ENCODE results near the gene LMCD1.

LMCD1 gene

DNA sequence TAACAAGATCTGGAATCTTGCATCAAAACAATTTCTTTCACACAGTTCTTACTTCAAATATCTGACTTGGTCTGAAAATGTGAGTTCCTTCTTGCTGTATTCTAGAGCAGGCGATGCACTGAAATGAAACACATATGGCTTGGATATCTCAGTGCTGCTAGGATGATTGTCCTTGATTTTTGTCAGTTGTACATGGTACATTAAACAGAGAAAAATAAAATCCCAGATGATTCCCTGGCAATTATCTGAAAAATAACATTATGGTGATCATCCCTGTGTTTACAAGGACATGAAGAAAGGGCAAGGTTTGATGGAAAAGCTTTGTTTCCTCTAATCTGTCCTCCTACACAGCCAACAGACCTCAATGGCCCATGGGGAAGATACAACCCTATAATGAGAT, 10.6 kb downstream of the LMCD1 start:
- Histone ChIP-seq H3K9ac (ENCODE audit: low read length) (no peak overlapping the region), H3K4me3 (ENCODE audit: low read depth, low read length, poor library complexity, severe bottlenecking) (no peak overlapping the region), H2AFZ (ENCODE audit: low read length) (no peak overlapping the region), H3K79me2 (ENCODE audit: insufficient read depth, low read length) (no peaks in the 10 kb centered on the region), H3K9me3 (ENCODE audit: low read length) (no peaks in the 10 kb centered on the region), H3K4me2 (ENCODE audit: low read length) (no peak overlapping the region), H3K27ac (ENCODE audit: low read depth, low read length, poor library complexity, severe bottlenecking) (no peak overlapping the region), H3K27me3 (ENCODE audit: insufficient read depth, low read length) (no peaks in the 10 kb centered on the region), H3K4me1 (ENCODE audit: insufficient read depth, low read length, severe bottlenecking) (no peaks in the 10 kb centered on the region), H3K36me3 (ENCODE audit: insufficient read depth, low read length) (no peaks in the 10 kb centered on the region), H3K9me2 (ENCODE audit: low read depth, low read length) (no peaks in the 10 kb centered on the region), H3F3A (ENCODE audit: insufficient read depth, low read length) (no peaks in the 10 kb centered on the region), H4K20me1 (ENCODE audit: insufficient read depth, low read length) (no peaks in the 10 kb centered on the region)
- TF ChIP-seq CTCF (IDR thresholded peaks at IDR 0.05; ENCODE audit: low read length) (no peak), EZH2 (IDR thresholded peaks at IDR 0.05; ENCODE audit: borderline replicate concordance, low read length) (no peak)

DNA sequence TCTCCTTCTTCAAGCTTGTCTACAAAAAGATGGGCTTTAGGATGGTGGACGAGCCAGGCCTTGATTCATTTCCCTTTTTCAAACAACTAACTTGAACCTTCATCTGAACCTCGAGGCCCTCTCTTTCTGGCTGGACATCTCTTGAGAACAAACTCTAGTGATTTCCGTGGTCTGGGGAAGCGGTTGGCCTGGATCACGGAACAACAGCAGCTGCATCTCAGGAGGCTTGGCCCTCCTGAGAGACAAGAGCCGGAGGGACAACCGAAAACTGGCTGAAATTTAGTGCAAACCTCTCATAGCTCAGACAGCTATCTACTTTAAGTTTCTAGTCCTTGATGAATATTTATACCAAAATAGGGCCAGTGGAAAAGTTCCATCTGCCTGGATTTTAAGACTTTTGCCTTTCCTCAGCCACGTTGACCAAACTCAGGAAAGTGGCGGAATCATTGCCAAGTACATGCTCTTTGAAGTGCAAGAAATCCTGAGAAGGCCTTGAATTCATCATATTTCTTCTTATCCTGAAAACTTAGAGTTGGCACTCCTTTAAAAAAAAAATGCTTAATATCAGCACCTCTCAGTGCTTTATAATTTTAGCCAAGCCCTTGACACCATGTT, 14.5 kb downstream of the LMCD1 start:
- Histone ChIP-seq H3K9ac (ENCODE audit: low read length) (no peak overlapping the region), H3K9me3 (ENCODE audit: low read length) (no peaks in the 10 kb centered on the region), H2AFZ (ENCODE audit: low read length) (no peak overlapping the region), H3F3A (ENCODE audit: insufficient read depth, low read length) (no peaks in the 10 kb centered on the region), H4K20me1 (ENCODE audit: insufficient read depth, low read length) (no peaks in the 10 kb centered on the region), H3K27me3 (ENCODE audit: insufficient read depth, low read length) (no peaks in the 10 kb centered on the region; the same call in 1 of the 2 replicates), H3K79me2 (ENCODE audit: insufficient read depth, low read length) (no peaks in the 10 kb centered on the region), H3K27ac (ENCODE audit: low read depth, low read length, poor library complexity, severe bottlenecking) (no peak overlapping the region), H3K4me3 (ENCODE audit: low read depth, low read length, poor library complexity, severe bottlenecking) (no peak overlapping the region), H3K4me2 (ENCODE audit: low read length) (no peak overlapping the region), H3K4me1 (ENCODE audit: insufficient read depth, low read length, severe bottlenecking) (no peaks in the 10 kb centered on the region), H3K36me3 (ENCODE audit: insufficient read depth, low read length) (no peaks in the 10 kb centered on the region), H3K9me2 (ENCODE audit: low read depth, low read length) (no peaks in the 10 kb centered on the region)
- TF ChIP-seq CTCF (IDR thresholded peaks at IDR 0.05; ENCODE audit: low read length) (no peak), EZH2 (IDR thresholded peaks at IDR 0.05; ENCODE audit: borderline replicate concordance, low read length) (no peak)

DNA sequence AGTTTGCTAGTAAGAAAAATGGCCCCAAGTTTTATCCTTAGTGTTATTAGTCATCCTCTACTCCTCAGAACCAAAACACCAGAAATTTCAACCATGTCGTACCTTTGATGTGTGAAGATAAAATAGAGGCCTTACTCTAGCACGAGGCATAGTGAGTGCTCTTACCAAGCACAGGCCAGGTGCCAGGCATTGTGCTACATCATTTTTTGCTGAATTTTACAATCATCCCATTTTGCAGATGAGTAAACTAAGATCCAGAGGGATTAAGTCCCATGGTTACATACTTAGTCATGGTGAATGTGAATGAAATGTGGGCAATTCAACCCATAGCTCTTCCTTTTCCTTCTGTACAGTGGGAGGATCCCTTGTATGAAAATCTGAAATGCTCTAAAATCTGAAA, 15.2 kb downstream of the LMCD1 start:
- H3K27ac ChIP-seq (ENCODE audit: low read depth, low read length, poor library complexity, severe bottlenecking): no peak overlapping the region
- no peaks in the 10 kb centered on the region for H3K79me2 ChIP-seq (ENCODE audit: insufficient read depth, low read length)
- no peaks in the 10 kb centered on the region; the same call in 1 of the 2 replicates for H3K27me3 ChIP-seq (ENCODE audit: insufficient read depth, low read length)
- no peak overlapping the region for H2AFZ ChIP-seq (ENCODE audit: low read length)
- H3K4me3 ChIP-seq (ENCODE audit: low read depth, low read length, poor library complexity, severe bottlenecking): no peak overlapping the region
- H3F3A ChIP-seq (ENCODE audit: insufficient read depth, low read length): no peaks in the 10 kb centered on the region
- no peak overlapping the region for H3K9ac ChIP-seq (ENCODE audit: low read length)
- H3K4me1 ChIP-seq (ENCODE audit: insufficient read depth, low read length, severe bottlenecking): no peaks in the 10 kb centered on the region
- no peaks in the 10 kb centered on the region for H3K36me3 ChIP-seq (ENCODE audit: insufficient read depth, low read length)
- no peaks in the 10 kb centered on the region for H3K9me3 ChIP-seq (ENCODE audit: low read length)
- H3K4me2 ChIP-seq (ENCODE audit: low read length): no peak overlapping the region
- no peaks in the 10 kb centered on the region for H3K9me2 ChIP-seq (ENCODE audit: low read depth, low read length)
- no peaks in the 10 kb centered on the region for H4K20me1 ChIP-seq (ENCODE audit: insufficient read depth, low read length)
- TF ChIP-seq CTCF (IDR thresholded peaks at IDR 0.05; ENCODE audit: low read length) (no peak), EZH2 (IDR thresholded peaks at IDR 0.05; ENCODE audit: borderline replicate concordance, low read length) (no peak)
